GM12873 (cell line): Measurements from ENCODE around the gene CDK14.

ENCODE experiments used
- TF ChIP-seq, protein P1 (sequence below): IDR thresholded peaks from 2 replicates; pipeline ENCODE4 v1.5.1; 2012; ENCODE audit warnings: low read depth, mild to moderate bottlenecking, moderate library complexity, low read length, control low read depth; ENCODE audit not compliant: insufficient read depth; ENCODE audit errors: missing control alignments

Gene CDK14

DNA sequence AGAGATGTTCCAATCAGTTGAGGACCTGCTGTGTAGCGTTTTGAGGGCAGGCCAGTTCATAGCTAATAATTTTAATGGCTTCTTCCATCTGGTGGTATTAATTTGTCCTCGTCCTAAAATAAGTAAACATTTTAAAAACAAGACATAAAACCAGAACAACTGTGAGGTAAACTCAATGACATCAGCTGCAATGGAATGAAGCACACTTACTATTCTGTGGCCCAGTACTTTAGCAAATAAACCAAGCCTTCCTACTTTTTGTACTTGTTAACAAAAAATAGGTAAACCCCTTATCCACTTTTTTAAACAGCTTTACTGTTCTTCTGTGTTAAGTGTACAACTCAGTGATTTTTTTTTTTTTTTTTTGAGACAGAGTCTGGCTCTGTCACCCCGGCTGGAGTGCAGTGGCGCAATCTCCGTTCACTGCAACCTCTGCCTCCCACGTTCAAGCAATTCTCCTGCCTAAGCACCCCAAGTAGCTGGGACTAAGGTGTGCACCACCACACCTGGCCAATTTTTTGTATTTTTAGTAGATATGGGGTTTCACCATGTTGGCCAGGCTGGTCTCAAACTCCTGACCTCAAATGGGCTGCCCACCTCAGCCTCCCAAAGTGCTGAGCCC is 639.2 kb downstream of the CDK14 start:
- TF ChIP-seq, protein P1, sequence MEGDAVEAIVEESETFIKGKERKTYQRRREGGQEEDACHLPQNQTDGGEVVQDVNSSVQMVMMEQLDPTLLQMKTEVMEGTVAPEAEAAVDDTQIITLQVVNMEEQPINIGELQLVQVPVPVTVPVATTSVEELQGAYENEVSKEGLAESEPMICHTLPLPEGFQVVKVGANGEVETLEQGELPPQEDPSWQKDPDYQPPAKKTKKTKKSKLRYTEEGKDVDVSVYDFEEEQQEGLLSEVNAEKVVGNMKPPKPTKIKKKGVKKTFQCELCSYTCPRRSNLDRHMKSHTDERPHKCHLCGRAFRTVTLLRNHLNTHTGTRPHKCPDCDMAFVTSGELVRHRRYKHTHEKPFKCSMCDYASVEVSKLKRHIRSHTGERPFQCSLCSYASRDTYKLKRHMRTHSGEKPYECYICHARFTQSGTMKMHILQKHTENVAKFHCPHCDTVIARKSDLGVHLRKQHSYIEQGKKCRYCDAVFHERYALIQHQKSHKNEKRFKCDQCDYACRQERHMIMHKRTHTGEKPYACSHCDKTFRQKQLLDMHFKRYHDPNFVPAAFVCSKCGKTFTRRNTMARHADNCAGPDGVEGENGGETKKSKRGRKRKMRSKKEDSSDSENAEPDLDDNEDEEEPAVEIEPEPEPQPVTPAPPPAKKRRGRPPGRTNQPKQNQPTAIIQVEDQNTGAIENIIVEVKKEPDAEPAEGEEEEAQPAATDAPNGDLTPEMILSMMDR = no peak

DNA sequence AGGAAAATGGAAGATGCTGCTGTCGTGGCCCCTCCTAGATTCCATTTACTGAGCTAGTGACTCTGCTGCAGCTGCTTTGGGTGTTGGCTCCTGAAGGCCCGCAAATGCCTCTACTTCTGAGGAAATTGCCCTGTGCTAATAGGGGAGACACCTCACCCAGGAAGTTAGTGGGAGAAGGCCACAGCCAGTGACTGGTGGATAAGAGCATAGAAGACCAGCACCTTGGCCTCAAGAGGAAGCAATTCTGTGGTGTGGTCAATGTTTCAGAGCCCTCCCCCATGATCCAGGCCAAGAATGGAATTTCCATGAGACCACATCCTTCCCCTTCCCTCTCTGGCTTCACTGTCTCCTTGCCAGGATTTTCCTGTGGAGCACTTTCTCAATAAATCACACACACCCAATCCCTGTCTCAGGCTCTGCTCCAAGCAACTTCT is 643.1 kb downstream of the CDK14 start:
- TF ChIP-seq, protein P1 = no peak

DNA sequence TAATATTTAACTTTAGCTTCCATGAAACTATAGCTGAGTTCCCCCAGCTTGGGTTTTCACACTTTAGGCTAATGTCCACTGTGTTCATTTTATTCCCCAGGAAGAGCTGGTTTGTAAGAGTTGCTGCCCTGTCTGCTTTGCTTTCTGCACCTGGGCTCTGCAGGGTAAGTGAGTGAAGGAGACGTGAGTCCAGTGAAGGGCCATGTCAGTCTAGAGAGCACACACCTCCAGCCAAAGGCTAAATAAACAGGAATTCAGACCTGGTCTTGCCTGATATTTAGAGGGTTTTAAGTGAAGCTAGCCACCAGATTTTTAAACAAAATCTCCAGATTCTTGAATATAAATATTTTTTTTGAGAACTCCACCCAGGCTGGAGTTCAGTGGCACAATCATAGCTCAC is 643.7 kb downstream of the CDK14 start:
- TF ChIP-seq, protein P1 = no peak

DNA sequence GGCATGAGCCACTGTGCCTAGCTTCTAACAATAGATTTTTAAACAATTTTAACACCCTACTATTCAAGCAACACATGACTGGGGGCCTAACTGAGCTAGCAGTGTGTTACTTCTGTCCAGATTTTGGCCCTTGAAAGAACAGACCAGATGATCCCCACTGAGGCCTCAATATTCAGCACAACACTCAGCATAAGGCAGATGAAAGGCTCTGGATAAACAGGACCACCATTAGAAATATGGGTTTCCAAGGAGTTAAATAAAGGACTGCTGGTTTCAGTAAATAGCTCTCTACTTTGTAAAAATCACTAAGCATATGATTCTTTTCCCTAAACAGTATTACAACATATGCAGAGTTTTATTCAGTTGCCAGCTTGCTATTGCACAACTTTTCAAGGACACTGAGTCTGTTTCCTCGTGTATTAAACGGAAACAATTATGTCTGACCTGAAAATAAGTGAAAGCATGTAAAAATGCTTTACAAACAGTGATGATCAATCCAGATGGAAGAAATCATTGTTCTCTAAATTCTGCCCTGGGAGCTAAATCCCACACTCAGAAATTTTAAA is 644.3 kb downstream of the CDK14 start:
- TF ChIP-seq, protein P1 = no peak

DNA sequence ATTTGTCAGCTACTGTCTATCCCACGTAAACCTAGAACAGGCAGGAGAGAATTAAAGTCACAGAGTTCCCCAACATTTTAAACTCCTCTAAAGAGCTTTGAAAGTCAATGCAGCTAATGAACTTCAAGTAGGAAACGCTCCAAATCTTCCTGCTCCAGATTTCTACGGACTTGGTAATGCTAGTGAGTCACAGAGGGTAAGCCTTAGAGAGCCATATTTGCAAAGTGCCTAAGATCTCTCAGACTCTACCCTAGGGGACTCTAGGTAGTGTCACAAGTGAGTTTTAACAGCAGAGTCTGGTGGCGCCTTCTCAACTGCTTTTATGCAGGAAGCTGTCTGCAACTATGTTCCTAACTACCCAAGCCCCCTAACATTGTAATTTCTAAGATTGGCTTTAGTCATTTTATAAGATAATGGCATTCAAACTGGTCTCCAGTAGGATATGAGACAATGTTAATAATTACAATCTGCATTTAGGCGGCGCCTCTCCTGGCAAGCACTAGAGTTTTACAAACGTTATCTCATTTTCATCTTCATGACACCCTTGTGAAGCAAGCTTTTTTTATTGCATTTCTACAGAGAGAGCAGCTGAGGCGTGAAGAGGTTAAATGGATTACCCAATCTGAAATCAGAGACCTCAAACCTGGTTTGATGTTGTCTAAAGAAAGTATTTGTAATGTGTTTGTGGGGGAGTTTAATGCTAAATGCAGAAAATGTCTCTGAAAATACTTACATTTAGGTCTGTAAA is 646.1 kb downstream of the CDK14 start:
- TF ChIP-seq, protein P1 = no peak

DNA sequence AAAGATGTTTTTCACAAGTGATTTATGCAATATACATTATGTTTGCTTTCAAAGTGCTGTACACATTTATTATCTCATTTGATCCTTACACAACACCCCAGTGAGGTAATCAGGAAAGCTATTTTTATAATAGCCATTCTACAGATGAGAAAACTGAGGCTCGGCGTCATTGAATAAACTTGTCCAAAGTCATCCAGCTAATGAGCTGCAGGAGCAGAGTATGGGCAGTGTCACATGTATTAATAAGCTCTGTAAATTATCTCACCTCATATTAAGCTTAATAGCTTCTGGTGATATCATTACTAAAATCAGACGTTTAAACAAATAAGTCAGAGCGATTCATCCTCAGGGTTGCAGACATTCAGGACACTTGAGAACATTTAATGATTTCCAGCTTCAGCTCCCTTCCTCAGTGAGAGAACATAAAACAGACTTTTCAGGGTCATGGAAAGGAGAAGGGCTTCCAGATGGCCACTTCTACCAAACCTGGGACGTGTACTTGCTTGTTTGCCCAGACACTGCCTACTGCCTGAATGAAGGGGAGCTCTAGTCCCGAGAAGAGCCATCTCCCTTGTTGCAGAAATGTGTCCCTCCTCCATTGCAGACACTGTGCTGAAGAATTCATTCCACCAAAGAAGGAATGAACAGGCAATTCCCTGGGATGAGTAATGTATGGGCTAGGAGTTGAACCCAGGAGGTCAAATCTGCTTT is 647.6 kb downstream of the CDK14 start:
- TF ChIP-seq, protein P1 = no peak

DNA sequence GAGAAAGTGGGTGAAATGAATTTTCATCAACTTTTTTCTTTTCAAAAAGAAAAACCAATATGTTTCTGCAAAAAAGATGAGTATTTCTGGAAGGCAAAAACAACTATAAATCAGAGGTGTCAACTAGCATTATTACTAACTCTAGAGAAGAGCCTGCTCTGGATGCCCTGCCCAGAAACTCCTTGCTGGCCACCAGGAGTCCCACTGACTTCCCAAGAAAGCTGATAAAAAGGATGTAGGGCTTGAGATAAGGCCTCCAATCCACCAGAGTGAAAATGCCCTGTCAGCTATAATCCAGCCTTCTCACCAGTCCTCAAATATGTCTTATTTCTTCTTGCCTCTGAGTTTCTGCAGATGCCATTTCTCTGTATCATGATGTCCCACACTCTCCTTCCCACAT is 651.4 kb downstream of the CDK14 start:
- TF ChIP-seq, protein P1 = no peak
